Endodermal cell (in vitro differentiated cells): ENCODE data around the gene SEC23A. TPM values are rescaled to one million over a fixed set of nuclear protein-coding genes. Genes with fewer than 3 reads are reported as not detected.
"Not testable (repeated sequence)": the region's sequence is repeated elsewhere in the genome, so short reads cannot be mapped to it uniquely, and the experiment has no call there.

ENCODE experiments used
- DNase-seq: peaks from one replicate; pipeline ENCODE4 v3.0.0-alpha.2; 2017
- H3K27ac ChIP-seq: 2 replicates; pipeline ENCODE4 v1.5.1; 2013; ENCODE audit warnings: mild to moderate bottlenecking, low read depth, low read length, moderate library complexity
- H3K27me3 ChIP-seq: 2 replicates; pipeline ENCODE4 v1.6.1; 2013; ENCODE audit warnings: mild to moderate bottlenecking, low read length, moderate library complexity; ENCODE audit not compliant: insufficient read depth, control insufficient read depth, poor library complexity, severe bottlenecking
- H3K36me3 ChIP-seq: 2 replicates; pipeline ENCODE4 v1.7.0; 2013; ENCODE audit warnings: mild to moderate bottlenecking, low read length, moderate library complexity; ENCODE audit not compliant: control insufficient read depth, insufficient read depth
- H3K4me1 ChIP-seq: one replicate; pipeline ENCODE4 v1.7.0; 2013; ENCODE audit warnings: low read length; ENCODE audit not compliant: control insufficient read depth, insufficient read depth
- H3K4me3 ChIP-seq: 2 replicates; pipeline ENCODE4 v1.5.1; 2013; ENCODE audit warnings: mild to moderate bottlenecking, low read length, moderate library complexity
- H3K9ac ChIP-seq: 2 replicates; pipeline ENCODE4 v1.6.1; 2013; ENCODE audit warnings: mild to moderate bottlenecking, low read length, moderate library complexity; ENCODE audit not compliant: poor library complexity, severe bottlenecking; ENCODE audit errors: extremely low read depth
- H3K9me3 ChIP-seq: 2 replicates; pipeline ENCODE4 v1.6.1; 2013; ENCODE audit warnings: mild to moderate bottlenecking, low read length, moderate library complexity; ENCODE audit not compliant: control insufficient read depth
- H3K27ac Mint-ChIP-seq: 2 replicates; pipeline ENCODE4 v1.8.0; 2020; ENCODE audit warnings: mixed read lengths
- H3K27me3 Mint-ChIP-seq: 2 replicates; pipeline ENCODE4 v1.8.0; 2021; ENCODE audit warnings: mild to moderate bottlenecking, mixed read lengths; ENCODE audit not compliant: insufficient read depth
- H3K36me3 Mint-ChIP-seq: 2 replicates; pipeline ENCODE4 v1.8.0; 2020; ENCODE audit warnings: low read depth, mixed read lengths
- H3K4me1 Mint-ChIP-seq: 2 replicates; pipeline ENCODE4 v1.8.0; 2020; ENCODE audit warnings: mixed read lengths
- H3K4me3 Mint-ChIP-seq: 2 replicates; pipeline ENCODE4 v1.8.0; 2020; ENCODE audit warnings: mild to moderate bottlenecking, moderate library complexity, mixed read lengths
- H3K9me3 Mint-ChIP-seq: 2 replicates; pipeline ENCODE4 v1.8.0; 2020; ENCODE audit warnings: mild to moderate bottlenecking, mixed read lengths
- CTCF ChIP-seq: fragments of 200-600 bp; sonication (generic); conservative IDR thresholded peaks from 2 replicates; pipeline ENCODE4 v1.5.0; 2021; ENCODE audit warnings: antibody characterized with exemption, mild to moderate bottlenecking
- WGBS, 2 experiments: methylation state at CpG; one replicate each; pipeline versions ENCODE4 v1.1.5 to v1.1.7; 2013; ENCODE audit warnings: missing lambda C conversion rate in 2 of 2, mixed read lengths in 1 of 2; ENCODE audit not compliant: insufficient coverage in 1 of 2, insufficient read length in 1 of 2; 5-methylcytosine and 5-hydroxymethylcytosine counted together
- total RNA-seq, 2 donors: library from RNA; stranded (reverse); fragmentation: NEBNext Ultra II Directional in 1 of 2; extraction: Animal tissue kit (Norgen Biotek cat#: 25700) in 1 of 2; gene quantifications; 2 replicates in 1 of 2; 3 replicates in 1 of 2; pipeline ENCODE4 v1.2.1, GENCODE V29; 2021

Gene SEC23A
- total RNA-seq, 2 donors from 2014 or later = 58.5 to 89.7 TPM

GRCh38 chr14:39102265-39102968 lies 618 bp downstream of the SEC23A start:
- peak overlapping the region; percentile 96 for H3K27ac Mint-ChIP-seq
- no peaks in the 10 kb centered on the region for H3K27me3 ChIP-seq
- H3K9me3 Mint-ChIP-seq = no peaks in the 10 kb centered on the region
- no peak for TF ChIP-seq CTCF
- H3K9ac ChIP-seq = peak overlapping the region; percentile 92
- H3K9me3 ChIP-seq = no peaks in the 10 kb centered on the region
- H3K4me3 Mint-ChIP-seq = peak overlapping the region; percentile 90
- peaks cover 10% of the 10 kb centered on the region for H3K36me3 ChIP-seq
- H3K36me3 Mint-ChIP-seq = peaks cover 7% of the 10 kb centered on the region
- H3K27me3 Mint-ChIP-seq = no peaks in the 10 kb centered on the region
- no peak for DNase-seq
- H3K27ac ChIP-seq = peak overlapping the region; percentile 84
- peak overlapping the region; percentile 90 for H3K4me3 ChIP-seq
- H3K4me1 ChIP-seq = no peaks in the 10 kb centered on the region
- WGBS, 2 experiments = 3 to 9% methylated on average over 6 to 22 of the region's 23 CpGs
- H3K4me1 Mint-ChIP-seq = peaks cover 19% of the 10 kb centered on the region

GRCh38 chr14:39099748-39100147 lies 3.3 kb downstream of the SEC23A start:
- Histone ChIP-seq H3K27ac (no peak overlapping the region), H3K36me3 (peaks cover 35% of the 10 kb centered on the region), H3K9me3 (no peaks in the 10 kb centered on the region), H3K27me3 (no peaks in the 10 kb centered on the region), H3K9ac (no peak overlapping the region), H3K4me1 (no peaks in the 10 kb centered on the region), H3K4me3 (peak overlapping the region; percentile 90)
- Mint-ChIP-seq H3K4me3 (peak overlapping the region; percentile 0), H3K27me3 (no peaks in the 10 kb centered on the region), H3K27ac (peak overlapping the region; percentile 4), H3K9me3 (no peaks in the 10 kb centered on the region), H3K36me3 (peaks cover 20% of the 10 kb centered on the region), H3K4me1 (peaks cover 21% of the 10 kb centered on the region)
- no peak for DNase-seq
- TF ChIP-seq CTCF = no peak

GRCh38 chr14:39099215-39099614 lies 3.8 kb downstream of the SEC23A start:
- peaks cover 39% of the 10 kb centered on the region for H3K36me3 ChIP-seq
- not testable (repeated sequence) for H3K4me1 ChIP-seq, H3K9ac ChIP-seq, H3K9me3 ChIP-seq, DNase-seq, H3K4me3 Mint-ChIP-seq, H3K27ac Mint-ChIP-seq, H3K27me3 ChIP-seq, H3K9me3 Mint-ChIP-seq, H3K27ac ChIP-seq, H3K27me3 Mint-ChIP-seq
- H3K4me3 ChIP-seq = peak overlapping the region; percentile 90
- 81 to 96% methylated on average over 8 to 10 of the region's 10 CpGs for WGBS, 2 experiments
- peaks cover 21% of the 10 kb centered on the region for H3K4me1 Mint-ChIP-seq
- peaks cover 25% of the 10 kb centered on the region for H3K36me3 Mint-ChIP-seq

- no peak overlapping the region for H3K4me3 Mint-ChIP-seq
- H3K27me3 Mint-ChIP-seq = no peaks in the 10 kb centered on the region
- no peak for TF ChIP-seq CTCF
- Histone ChIP-seq H3K4me1 (no peaks in the 10 kb centered on the region), H3K36me3 (peaks cover 56% of the 10 kb centered on the region), H3K9ac (no peak overlapping the region), H3K9me3 (no peaks in the 10 kb centered on the region), H3K27me3 (no peaks in the 10 kb centered on the region), H3K4me3 (no peak overlapping the region), H3K27ac (no peak overlapping the region)
- H3K36me3 Mint-ChIP-seq = peaks cover 39% of the 10 kb centered on the region
- 64 to 84% methylated on average over 1 to 3 of the region's 3 CpGs for WGBS, 2 experiments
- no peaks in the 10 kb centered on the region for H3K9me3 Mint-ChIP-seq
- no peak for DNase-seq
- H3K27ac Mint-ChIP-seq = peak overlapping the region; percentile 46
- H3K4me1 Mint-ChIP-seq = peaks cover 15% of the 10 kb centered on the region
Observed at GRCh38 chr14:39097159-39097558, 5.9 kb downstream of the SEC23A start.
